Naive thymus-derived CD4-positive, alpha-beta T cell (primary cell): ENCODE results near the gene MTFR2. TPM values are rescaled to one million over a fixed set of nuclear protein-coding genes. Genes with fewer than 3 reads are reported as not detected.
A peak's percentile ranks its signal among the peaks of the same experiment; 100 is the strongest.

Experiments used
- ATAC-seq: fragments of 150-1000 bp; cut with Tn5 transposase; 2 replicates; pipeline ENCODE4 v1.10.0; 2021; ENCODE audit warnings: mild to moderate bottlenecking, moderate library complexity
- CTCF ChIA-PET: fragments of 350-600 bp; sonication (Branson Sonifier 250); formaldehyde crosslinking; loops from one replicate; lab custom pipeline; 2021; ENCODE audit warnings: antibody characterized with exemption; lab: Charles Lee
- POLR2A ChIA-PET: fragments of 350-600 bp; sonication (Branson Sonifier 250); formaldehyde crosslinking; loops from one replicate; lab custom pipeline; 2021; ENCODE audit warnings: antibody characterized with exemption, inconsistent platforms; lab: Charles Lee
- DNase-seq, 9 donors: peaks; one replicate each; pipeline versions ENCODE4 v3.0.0 to v3.0.0-alpha.2; 2020 to 2022; ENCODE audit warnings: mixed read lengths in 1 of 9
- H3K27ac ChIP-seq: one replicate; pipeline ENCODE4 v1.7.0; 2013; ENCODE audit warnings: mild to moderate bottlenecking, low read depth, low read length, moderate library complexity
- H3K27me3 ChIP-seq, 2 donors: one replicate each; pipeline ENCODE4 v1.7.0; 2013; ENCODE audit warnings: low read length in 2 of 2, mild to moderate bottlenecking in 2 of 2, moderate library complexity in 2 of 2; ENCODE audit not compliant: control insufficient read depth in 2 of 2, insufficient read depth in 2 of 2
- H3K36me3 ChIP-seq, 3 experiments: 1 replicate in 2 of 3; 2 replicates in 1 of 3; pipeline ENCODE4 v1.7.0; 2013; ENCODE audit warnings: low read length in 3 of 3, mild to moderate bottlenecking in 3 of 3, moderate library complexity in 1 of 3; ENCODE audit not compliant: insufficient read depth in 3 of 3, control insufficient read depth in 2 of 3
- H3K4me1 ChIP-seq, 2 donors: one replicate each; pipeline ENCODE4 v1.7.0; 2013; ENCODE audit warnings: low read length in 2 of 2, mild to moderate bottlenecking in 2 of 2, moderate library complexity in 1 of 2; ENCODE audit not compliant: control insufficient read depth in 2 of 2, insufficient read depth in 2 of 2
- H3K4me3 ChIP-seq: 2 replicates; pipeline ENCODE4 v1.7.0; 2013; ENCODE audit warnings: mild to moderate bottlenecking, low read length
- H3K9me3 ChIP-seq, 3 experiments: 1 replicate in 2 of 3; 2 replicates in 1 of 3; pipeline ENCODE4 v1.7.0; 2013; ENCODE audit warnings: low read length in 3 of 3; ENCODE audit not compliant: control insufficient read depth in 2 of 3
- H3K27ac Mint-ChIP-seq, 9 donors: one replicate each; pipeline ENCODE4 v1.8.0; 2020 to 2022; ENCODE audit warnings: mixed read lengths in 9 of 9, mild to moderate bottlenecking in 8 of 9, moderate library complexity in 5 of 9, inconsistent platforms in 2 of 9
- H3K27me3 Mint-ChIP-seq, 5 donors: one replicate each; pipeline ENCODE4 v1.8.0; 2021 to 2022; ENCODE audit warnings: mixed read lengths in 5 of 5, mild to moderate bottlenecking in 1 of 5
- H3K36me3 Mint-ChIP-seq, 5 donors: one replicate each; pipeline ENCODE4 v1.8.0; 2020 to 2022; ENCODE audit warnings: mixed read lengths in 5 of 5, mild to moderate bottlenecking in 3 of 5, inconsistent platforms in 1 of 5
- H3K4me1 Mint-ChIP-seq, 7 donors: one replicate each; pipeline ENCODE4 v1.8.0; 2020 to 2022; ENCODE audit warnings: mixed read lengths in 7 of 7, mild to moderate bottlenecking in 3 of 7, inconsistent platforms in 1 of 7
- H3K4me3 Mint-ChIP-seq, 10 donors: one replicate each; pipeline ENCODE4 v1.8.0; 2020 to 2022; ENCODE audit warnings: mild to moderate bottlenecking in 10 of 10, mixed read lengths in 10 of 10, moderate library complexity in 6 of 10, inconsistent platforms in 2 of 10
- H3K9me3 Mint-ChIP-seq, 11 donors: one replicate each; pipeline ENCODE4 v1.8.0; 2020 to 2022; ENCODE audit warnings: mixed read lengths in 11 of 11, mild to moderate bottlenecking in 4 of 11, inconsistent platforms in 1 of 11, moderate library complexity in 1 of 11
- intact Hi-C, 2 donors: fragments of 100-400 bp; cut with micrococcal nuclease; formaldehyde crosslinking; loops; one replicate each; pipeline ENCODE4 v1.15.1; 2023
- polyA plus RNA-seq, 2 donors: library from polyadenylated mRNA; unstranded; fragments of 300-500 nt; fragmentation: Illumina TruSeq; gene quantifications; one replicate each; pipeline ENCODE4 v1.2.3, GENCODE V29; 2021
- total RNA-seq, 6 experiments: library from RNA in 5 of 6; stranded (reverse) in 5 of 6; gene quantifications; 1 replicate in 5 of 6; 2 replicates in 1 of 6; pipeline ENCODE4 v1.2.3 and lab custom pipeline; 2021 to 2026

MTFR2 gene
- total RNA-seq, result 10 to 100 TPM in 1 of 5 experiments, 1 to 10 TPM in 3, under 1 TPM in 1; 0.92 to 20.4 (median 1.9) TPM
- polyA plus RNA-seq, result under 1 TPM; 0.63 to 0.69 TPM
- 1.9 reads per million, percentile 8 among the genes with 10 or more reads in this experiment for total RNA-seq (lab: John Stamatoyannopoulos, UW)

GRCh38 chr6:136249811-136250685 is at the start of gene MTFR2:
TSS of gene MTFR2 (minus strand) at chr6:136250311. CDS start at chr6:136249099, 1,212 bp downstream.
- no peaks in the 10 kb centered on the region for H3K27me3 ChIP-seq
- H3K27ac ChIP-seq, result peak within 1 kb of the TSS; percentile 59
- DNase-seq, result peak; percentile 74 to 97 (median 93)
- Mint-ChIP-seq H3K4me3 (peak within 1 kb of the TSS; percentile 91 to 99 (median 94)), H3K9me3 (peaks cover 0 to 7% (median 0%) of the 10 kb centered on the region in 11 donors), H3K36me3 (peaks cover 0 to 17% (median 0%) of the 10 kb centered on the region in 5 donors), H3K27me3 (no peaks in the 10 kb centered on the region), H3K27ac (peak within 1 kb of the TSS; percentile 47 to 89 (median 80)), H3K4me1 (peaks cover 6 to 62% (median 43%) of the 10 kb centered on the region in 7 donors)
- H3K4me3 ChIP-seq, result peak within 1 kb of the TSS; percentile 81
- peaks cover 7 to 15% of the 10 kb centered on the region in 2 donors for H3K4me1 ChIP-seq
- CTCF ChIA-PET, result interaction anchor here (0.8 to 2.7 kb wide), 3 partner anchors 24 to 68 kb away, joined by 3 to 19 read pairs (median 7); partner anchors contain the start of gene BCLAF1
- ATAC-seq, result peak; percentile 95
- H3K9me3 ChIP-seq, result no peaks in the 10 kb centered on the region
- no peaks in the 10 kb centered on the region for H3K36me3 ChIP-seq
- intact Hi-C loops, result loop anchor here (1.0 to 5.0 kb wide), 10 partner anchors 8 to 969 kb away; partner anchors contain the start of genes AHI1 (in 1 of the 2), BCLAF1 (in 1 of the 2), IFNGR1 (in 1 of the 2) and PEX7 (in 1 of the 2)
- POLR2A ChIA-PET, result interaction anchor here (0.6 to 12.4 kb wide), 9 partner anchors 8 to 1069 kb away, joined by 3 to 154 read pairs (median 3); partner anchors contain the start of genes BCLAF1 and MYB

- no peak for ATAC-seq
- Mint-ChIP-seq H3K27ac (peak overlapping the region in 4 of 9 donors; percentile 19 to 63 (median 38)), H3K36me3 (peaks cover 0 to 1% (median 0%) of the 10 kb centered on the region in 5 donors), H3K27me3 (peaks cover 0 to 12% (median 0%) of the 10 kb centered on the region in 5 donors), H3K9me3 (peaks cover 0 to 5% (median 0%) of the 10 kb centered on the region in 11 donors), H3K4me1 (peaks cover 5 to 29% (median 23%) of the 10 kb centered on the region in 7 donors), H3K4me3 (no peak overlapping the region)
- no peak overlapping the region for H3K4me3 ChIP-seq
- intact Hi-C loops, result loop anchor here in 1 of 2 donors (10.0 kb wide), 1 partner anchor 620 kb away; no protein-coding TSS in a partner anchor
- H3K9me3 ChIP-seq, result no peaks in the 10 kb centered on the region
- H3K4me1 ChIP-seq, result peaks cover 12 to 14% of the 10 kb centered on the region in 2 donors
- no peaks in the 10 kb centered on the region for H3K27me3 ChIP-seq
- no peaks in the 10 kb centered on the region for H3K36me3 ChIP-seq
- ChIA-PET POLR2A (interaction anchor here (1.2 kb wide), 1 partner anchor 23 kb away, joined by 3 read pairs; no protein-coding TSS in a partner anchor), CTCF (no interaction called here)
- no peak overlapping the region for H3K27ac ChIP-seq
- DNase-seq, result no peak
Observed at GRCh38 chr6:136294621-136295020, 44.5 kb upstream of the MTFR2 start.

- peak; percentile 61 to 95 (median 90) for DNase-seq
- H3K4me1 ChIP-seq, result peaks cover 28 to 29% of the 10 kb centered on the region in 2 donors
- peaks cover 0 to 14% (median 0%) of the 10 kb centered on the region in 11 donors for H3K9me3 Mint-ChIP-seq
- H3K27me3 ChIP-seq, result no peaks in the 10 kb centered on the region
- H3K27me3 Mint-ChIP-seq, result peaks cover 0 to 2% (median 0%) of the 10 kb centered on the region in 5 donors
- ChIA-PET CTCF (interaction anchor here (0.6 to 4.0 kb wide), 5 partner anchors 27 to 502 kb away, joined by 3 to 19 read pairs (median 4); partner anchors contain the start of genes MAP3K5 and MTFR2), POLR2A (interaction anchor here (0.7 to 7.1 kb wide), 41 partner anchors 8 to 1593 kb away, joined by 3 to 154 read pairs (median 5); partner anchors contain the start of genes AHI1, HBS1L, MAP3K5 and MTFR2)
- intact Hi-C loops, result loop anchor here (1.0 to 10.0 kb wide), 8 partner anchors 27 to 793 kb away; partner anchors contain the start of genes PEX7 (in 2 of the 2), AHI1 (in 1 of the 2), MAP3K5 (in 1 of the 2) and MTFR2 (in 1 of the 2)
- peaks cover 12 to 66% (median 50%) of the 10 kb centered on the region in 7 donors for H3K4me1 Mint-ChIP-seq
- peak overlapping the region; percentile 93 for H3K4me3 ChIP-seq
- peak; percentile 57 for ATAC-seq
- peak overlapping the region; percentile 99 to 100 (median 100) for H3K27ac Mint-ChIP-seq
- H3K36me3 Mint-ChIP-seq, result peaks cover 0 to 14% (median 7%) of the 10 kb centered on the region in 5 donors
- H3K9me3 ChIP-seq, result no peaks in the 10 kb centered on the region
- H3K27ac ChIP-seq, result peak overlapping the region; percentile 99
- H3K4me3 Mint-ChIP-seq, result peak overlapping the region; percentile 94 to 100 (median 98)
- H3K36me3 ChIP-seq, result peaks cover 0 to 3% (median 0%) of the 10 kb centered on the region in 3 experiments
Observed at GRCh38 chr6:136290410-136291010, 40.4 kb upstream of the MTFR2 start.

- Mint-ChIP-seq H3K4me1 (peaks cover 19 to 74% (median 58%) of the 10 kb centered on the region in 7 donors), H3K27me3 (peaks cover 0 to 2% (median 0%) of the 10 kb centered on the region in 5 donors)
Observed at GRCh38 chr6:136289579-136290409, 39.7 kb upstream of the MTFR2 start, which contains the start of gene BCLAF1. TSS of gene BCLAF1 (minus strand) at chr6:136289846. CDS start at chr6:136279866, 9,980 bp downstream.

GRCh38 chr6:136289327-136289578 is 39.1 kb upstream of the MTFR2 start:
- peak; percentile 90 to 98 (median 95) for DNase-seq
- Mint-ChIP-seq H3K27me3 (peaks cover 0 to 2% (median 0%) of the 10 kb centered on the region in 5 donors), H3K4me3 (peak overlapping the region; percentile 94 to 100 (median 98)), H3K36me3 (peaks cover 0 to 20% (median 16%) of the 10 kb centered on the region in 5 donors), H3K27ac (peak overlapping the region; percentile 99 to 100 (median 100)), H3K4me1 (peaks cover 24 to 79% (median 60%) of the 10 kb centered on the region in 7 donors), H3K9me3 (peaks cover 0 to 16% (median 0%) of the 10 kb centered on the region in 11 donors)
- Histone ChIP-seq H3K36me3 (peaks cover 0 to 3% (median 0%) of the 10 kb centered on the region in 3 experiments), H3K27ac (peak overlapping the region; percentile 99), H3K27me3 (no peaks in the 10 kb centered on the region), H3K4me1 (peaks cover 41 to 42% of the 10 kb centered on the region in 2 donors), H3K9me3 (no peaks in the 10 kb centered on the region), H3K4me3 (peak overlapping the region; percentile 93)
- POLR2A ChIA-PET, result interaction anchor here (0.6 to 7.1 kb wide), 34 partner anchors 8 to 1234 kb away, joined by 3 to 154 read pairs (median 6); partner anchors contain the start of genes AHI1, HBS1L, MAP3K5 and MTFR2
- peak; percentile 64 for ATAC-seq
- intact Hi-C loops, result loop anchor here (1.0 to 5.0 kb wide), 13 partner anchors 14 to 1578 kb away; partner anchors contain the start of genes HBS1L (in 1 of the 2), MAP3K5 (in 1 of the 2), MTFR2 (in 1 of the 2) and TNFAIP3 (in 1 of the 2)
- CTCF ChIA-PET, result interaction anchor here (1.8 to 4.0 kb wide), 2 partner anchors 39 to 503 kb away, joined by 5 to 19 read pairs; partner anchors contain the start of genes MAP3K5 and MTFR2

More at GRCh38 chr6:136289579-136290409, 39.7 kb upstream of the MTFR2 start, which contains the start of gene BCLAF1:
- Histone ChIP-seq H3K4me1 (peaks cover 35 to 36% of the 10 kb centered on the region in 2 donors), H3K4me3 (peak within 1 kb of the TSS; percentile 93), H3K27ac (peak within 1 kb of the TSS; percentile 99), H3K27me3 (no peaks in the 10 kb centered on the region), H3K9me3 (no peaks in the 10 kb centered on the region), H3K36me3 (peaks cover 0 to 3% (median 0%) of the 10 kb centered on the region in 3 experiments)
- Mint-ChIP-seq H3K4me3 (peak within 1 kb of the TSS; percentile 94 to 100 (median 98)), H3K9me3 (peaks cover 0 to 14% (median 0%) of the 10 kb centered on the region in 11 donors), H3K36me3 (peaks cover 0 to 18% (median 13%) of the 10 kb centered on the region in 5 donors), H3K27ac (peak within 1 kb of the TSS; percentile 99 to 100 (median 100))
- ChIA-PET CTCF (interaction anchor here (0.9 to 4.0 kb wide), 4 partner anchors 27 to 502 kb away, joined by 3 to 19 read pairs (median 4); partner anchors contain the start of genes MAP3K5 and MTFR2), POLR2A (interaction anchor here (0.6 to 7.1 kb wide), 50 partner anchors 8 to 1594 kb away, joined by 3 to 154 read pairs (median 5); partner anchors contain the start of genes AHI1, HBS1L, MAP3K5 and MTFR2)
- DNase-seq (peak; percentile 98 to 100 (median 100)), ATAC-seq (peak; percentile 84)
- intact Hi-C loops, result loop anchor here (1.0 to 10.0 kb wide), 18 partner anchors 15 to 1577 kb away; partner anchors contain the start of genes MAP3K5 (in 2 of the 2), MTFR2 (in 2 of the 2), PEX7 (in 2 of the 2) and AHI1 (in 1 of the 2)
